HG03139 (cell line): ENCODE data around the gene FAM170B.
A peak's percentile ranks its signal among the peaks of the same experiment; 100 is the strongest.

ENCODE experiments used
- ATAC-seq: cut with Tn5 transposase; IDR thresholded peaks from one replicate; pipeline ENCODE4 v1.9.1; 2021; ENCODE audit not compliant: unreplicated experiment

The FAM170B gene

DNA sequence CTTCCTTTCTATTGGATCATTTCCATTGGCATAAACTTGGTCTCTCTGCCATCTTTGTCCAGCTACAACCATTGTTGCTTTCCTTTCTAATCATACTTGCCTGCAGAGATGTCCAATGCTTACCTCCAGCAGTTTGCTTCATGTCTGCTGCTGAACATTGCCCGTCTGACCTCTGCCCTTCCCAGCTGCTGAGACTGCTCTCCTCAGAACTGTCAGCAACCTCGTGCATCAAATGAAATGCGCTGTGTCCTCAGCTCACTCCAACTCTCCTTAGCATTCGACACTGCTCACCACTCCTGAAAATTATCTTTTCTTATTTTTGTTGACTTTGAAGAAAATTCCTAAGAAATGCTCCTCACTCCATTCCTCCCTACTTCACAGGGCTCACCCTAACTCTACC is 5.0 kb downstream of the FAM170B start:
- ATAC-seq, result no peak

GRCh38 chr10:49123981-49124950 is 9.6 kb downstream of the FAM170B start:
- ATAC-seq, result peak; percentile 66

DNA sequence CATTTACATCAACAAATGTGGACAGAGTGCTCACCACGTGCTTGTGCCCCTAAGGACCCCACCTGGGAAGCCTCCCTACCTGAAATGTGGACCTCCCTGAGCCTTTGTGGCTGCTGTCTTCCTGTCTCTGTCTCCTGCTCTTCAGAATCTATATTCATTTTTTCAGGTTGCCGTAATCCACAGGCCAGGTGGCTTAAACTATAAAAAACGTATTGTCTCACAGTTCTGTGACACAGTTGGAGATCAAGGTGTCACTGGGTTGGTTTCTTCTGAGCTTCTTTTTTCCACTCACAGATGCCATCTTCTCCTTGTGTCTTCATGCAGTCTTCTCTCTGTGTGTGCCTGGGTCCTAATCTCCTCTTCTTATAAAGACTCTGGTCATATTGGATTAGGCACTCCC is 12.9 kb downstream of the FAM170B start:
- ATAC-seq, result no peak

GRCh38 chr10:49119746-49120145 is 14.1 kb downstream of the FAM170B start:
- ATAC-seq, result no peak

DNA sequence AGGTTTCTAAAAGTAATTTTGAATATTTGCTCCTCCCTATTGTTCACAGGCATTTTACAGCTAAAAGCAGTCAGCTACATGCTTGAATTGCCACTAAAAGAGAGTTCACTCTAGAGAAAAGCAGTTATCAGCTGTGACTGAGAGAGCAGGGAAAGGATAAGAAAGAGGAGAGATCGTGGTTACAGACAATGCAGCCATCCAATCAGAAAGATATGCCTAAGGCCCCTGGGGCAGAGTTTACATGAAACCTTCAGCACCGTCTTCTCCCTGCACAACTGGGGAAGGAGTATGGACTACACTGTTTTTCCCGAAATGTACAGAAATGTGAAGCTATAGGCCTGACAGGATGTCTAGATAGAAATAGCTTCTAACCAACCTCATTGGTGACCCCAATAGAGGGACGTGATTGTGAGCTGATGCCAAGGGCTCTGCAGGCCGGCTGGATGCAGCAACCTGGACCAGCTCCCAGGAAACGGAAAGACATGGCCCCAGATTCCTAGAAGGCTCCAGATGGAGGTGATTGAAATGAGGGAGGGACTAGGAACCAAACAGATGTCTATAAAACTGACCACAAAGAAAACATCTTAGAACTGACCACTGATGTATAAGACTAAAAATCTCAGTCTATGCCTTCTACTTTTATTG is 15.3 kb downstream of the FAM170B start:
- no peak for ATAC-seq

DNA sequence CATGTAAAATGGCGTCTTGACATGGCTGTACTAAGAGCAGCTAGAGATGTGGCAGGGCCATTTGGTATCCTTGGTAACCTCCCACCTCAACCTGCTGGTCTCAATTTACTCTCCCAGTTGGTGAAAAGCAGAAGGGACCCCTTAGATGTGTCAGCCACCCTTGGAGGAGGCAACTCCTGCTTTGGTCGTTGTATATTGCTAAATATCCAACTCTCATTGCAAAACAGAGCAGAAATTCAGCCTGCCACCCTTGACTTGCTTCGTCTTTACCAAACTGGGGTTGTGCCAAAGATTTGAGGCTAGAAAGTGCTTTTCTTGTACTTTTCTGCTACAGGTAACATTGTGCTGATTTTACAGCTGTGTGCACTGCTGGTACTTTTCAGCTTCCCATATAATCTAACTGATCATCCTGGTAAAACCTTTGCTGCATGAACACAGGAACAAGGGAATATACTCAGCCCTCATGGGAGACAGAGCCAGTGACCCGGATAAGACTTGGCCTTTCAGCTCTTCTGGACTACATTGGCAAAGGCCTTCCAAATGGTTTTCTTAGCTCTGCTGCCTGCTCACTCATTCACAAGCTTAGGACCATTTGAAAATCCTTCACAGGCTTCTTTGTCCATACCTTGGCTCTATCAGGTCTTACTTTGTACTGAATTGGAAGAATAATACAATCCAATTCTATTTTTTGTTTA is 16.3 kb downstream of the FAM170B start:
- no peak for ATAC-seq

DNA sequence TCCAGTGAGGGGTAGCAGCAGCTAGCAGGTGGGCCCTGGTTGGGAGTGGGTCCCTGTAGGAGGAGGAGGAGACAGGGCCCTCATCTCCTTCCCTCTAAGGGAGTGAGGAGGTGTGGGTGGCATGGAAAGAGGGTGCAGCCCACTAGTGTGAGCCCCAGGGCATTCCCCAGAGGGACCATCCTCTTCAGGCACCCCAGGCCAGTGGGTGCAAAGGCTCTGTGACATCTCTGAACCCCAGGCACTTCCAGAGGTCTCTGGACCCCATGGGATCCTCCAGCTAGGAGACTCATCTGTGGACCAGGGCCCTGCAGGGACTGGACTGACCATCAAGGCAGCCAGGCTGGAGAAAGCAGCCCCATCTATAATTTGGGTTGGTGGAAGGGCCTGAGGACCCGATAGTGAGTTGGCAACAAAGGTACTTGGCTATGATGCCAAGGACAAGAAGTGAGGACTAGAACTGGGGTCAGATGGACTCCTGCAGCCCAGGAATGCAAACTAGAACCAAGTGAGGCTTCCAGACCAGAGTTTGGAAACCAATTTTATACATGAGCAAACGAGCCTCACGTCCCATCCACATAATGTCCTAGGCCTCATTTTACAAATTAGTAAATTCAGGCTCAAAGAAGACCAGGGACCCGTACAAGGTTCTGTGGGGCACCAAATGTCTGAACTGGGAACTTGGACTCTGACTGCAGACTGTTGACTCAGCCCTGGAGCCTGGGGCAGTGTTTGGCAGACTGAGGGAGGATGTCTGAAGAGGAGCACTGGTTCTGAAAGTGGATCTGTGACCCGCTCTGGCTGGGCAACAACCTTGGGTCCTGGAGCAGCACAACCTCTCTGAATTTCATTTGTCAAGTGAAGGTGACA is 17.1 kb downstream of the FAM170B start:
- no peak for ATAC-seq

GRCh38 chr10:49115796-49116508 is 17.9 kb downstream of the FAM170B start:
- no peak for ATAC-seq

DNA sequence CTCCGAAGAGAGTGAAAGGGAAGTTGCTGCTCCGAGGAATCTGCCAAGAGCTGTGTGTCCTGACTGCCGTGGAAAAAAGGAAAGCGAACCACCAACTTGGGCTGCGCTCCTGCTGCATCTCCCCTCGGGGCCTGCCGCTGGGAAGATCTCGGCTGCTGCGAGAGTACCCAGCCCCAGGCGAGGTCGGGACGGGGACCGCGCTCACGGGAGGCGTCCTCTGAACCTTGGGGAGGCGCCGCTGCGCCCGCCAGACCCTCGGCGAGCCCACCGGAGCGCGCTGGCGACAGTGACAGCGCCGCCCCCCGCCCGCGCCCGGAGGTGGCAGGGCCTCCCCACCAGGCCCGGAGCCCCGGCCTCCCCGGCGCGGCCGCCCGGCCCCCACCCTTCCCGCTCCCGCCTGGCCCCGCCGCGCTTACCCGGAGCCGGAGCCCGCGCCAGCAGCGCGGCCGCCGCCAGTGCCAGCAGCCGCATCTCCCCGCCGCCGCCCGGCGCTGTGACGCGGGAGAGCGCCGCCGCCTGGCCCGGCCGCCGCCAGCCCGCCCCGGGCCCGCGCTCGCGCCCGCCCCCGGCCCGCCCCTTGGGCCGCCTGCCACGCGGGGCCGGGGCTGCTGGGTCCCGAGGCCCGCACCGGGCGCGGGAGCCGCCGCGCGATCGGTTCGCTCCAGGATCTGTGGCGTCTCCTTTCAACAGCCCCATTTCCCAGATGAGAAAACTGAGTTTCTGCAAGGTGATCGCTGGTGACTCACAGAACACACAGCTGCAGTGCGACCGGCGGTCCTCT is 18.6 kb downstream of the FAM170B start, which contains the start of gene VSTM4:
TSS of gene VSTM4 (minus strand) at position 508 of the 781 bp plus-strand sequence. CDS start at position 471, 37 bp downstream.
- ATAC-seq, result no peak

GRCh38 chr10:49114718-49115014 is 19.2 kb downstream of the FAM170B start:
- ATAC-seq, result no peak

GRCh38 chr10:49113741-49114141 is 20.1 kb downstream of the FAM170B start:
- ATAC-seq, result no peak

DNA sequence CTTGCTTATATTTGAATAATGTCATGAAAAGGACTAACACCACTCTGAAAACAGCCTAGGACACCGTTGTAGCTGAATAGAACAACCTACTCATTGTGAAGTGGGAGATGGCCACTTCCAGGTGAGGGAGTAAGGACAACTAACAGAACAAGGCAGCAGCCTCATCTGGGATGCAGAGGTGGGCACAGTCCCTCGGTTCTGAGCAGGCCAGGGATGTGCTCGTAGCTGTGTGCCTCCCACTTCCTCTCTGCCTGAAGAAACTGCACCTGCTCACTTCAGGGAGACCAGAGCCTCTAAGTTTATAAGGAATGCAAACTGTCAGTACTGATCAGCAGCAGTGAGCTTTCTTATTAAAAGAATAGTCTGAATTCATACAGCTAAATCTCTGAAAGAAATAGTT is 21.0 kb downstream of the FAM170B start:
- no peak for ATAC-seq

GRCh38 chr10:49112098-49112497 is 21.7 kb downstream of the FAM170B start:
- no peak for ATAC-seq

- no peak for ATAC-seq
Measured at GRCh38 chr10:49111320-49111698, 22.5 kb downstream of the FAM170B start.

- ATAC-seq, result no peak
Measured at GRCh38 chr10:49110684-49111319, 23.0 kb downstream of the FAM170B start.

DNA sequence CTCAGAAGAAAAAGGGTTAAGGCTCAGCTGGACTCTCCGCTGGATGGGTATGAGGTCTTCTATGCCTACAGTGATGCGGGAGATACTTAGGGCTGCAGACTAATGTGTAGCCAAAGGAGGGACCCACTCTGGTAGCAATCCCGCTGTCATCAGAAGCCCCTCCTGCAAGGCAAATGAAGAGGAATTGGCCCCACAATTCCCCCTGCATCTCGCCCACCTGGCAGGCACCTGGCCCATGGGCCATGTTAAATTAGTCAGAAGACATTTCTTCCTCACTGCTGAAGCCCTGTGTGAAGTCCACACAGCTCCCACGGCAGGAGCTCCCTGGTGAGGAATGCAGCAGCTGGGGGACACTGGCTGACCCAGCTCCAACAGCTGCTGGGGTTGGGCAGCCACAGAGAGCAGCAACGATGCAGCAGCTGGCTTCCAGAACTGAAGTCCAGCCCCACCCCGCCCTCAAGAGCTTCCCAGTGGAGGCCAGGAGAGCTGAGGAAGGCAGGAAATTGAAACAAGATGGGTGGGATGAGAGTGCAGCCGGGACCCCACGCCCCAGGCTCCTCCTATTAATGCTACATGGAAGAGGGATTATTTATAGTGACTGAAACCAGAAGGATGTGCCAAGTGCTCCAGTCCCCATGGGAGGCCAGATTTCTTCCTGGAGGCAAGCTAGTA is 24.0 kb downstream of the FAM170B start:
- no peak for ATAC-seq

DNA sequence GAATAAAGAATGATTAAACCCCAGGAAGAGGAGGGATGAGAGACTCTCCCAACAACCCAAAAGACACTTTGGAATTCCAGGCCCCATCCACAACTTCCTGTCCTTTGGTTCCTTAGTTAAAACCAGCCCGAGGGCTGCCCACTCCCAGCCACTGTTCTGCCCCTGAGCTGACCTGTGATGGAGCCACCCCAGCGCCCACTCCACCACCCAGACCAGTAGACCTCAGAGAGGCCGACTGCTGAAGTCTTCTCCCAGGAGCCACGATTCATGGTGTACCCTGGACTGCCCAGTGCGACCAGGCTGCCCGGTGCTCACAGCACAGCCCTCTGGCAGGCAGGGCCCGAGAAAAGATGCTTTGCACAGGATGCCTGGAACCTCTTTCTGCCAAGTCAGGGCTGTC is 25.2 kb downstream of the FAM170B start:
- ATAC-seq, result no peak

GRCh38 chr10:49107887-49108267 is 25.9 kb downstream of the FAM170B start:
- no peak for ATAC-seq
